ENCODE measurements around the gene FBXL14.

GRCh38 chr12:1638203-1638602 lies 43.8 kb upstream of the FBXL14 start:
- TF ChIP-seq CTCF (IDR thresholded peaks at IDR 0.05) = no peak
- no peak for TF ChIP-seq POLR2A (IDR thresholded peaks at IDR 0.05)

All from ovary (tissue), 3 donors.